SK-N-SH (cell line): ENCODE results near the gene TSC1. TPM values are rescaled to one million over a fixed set of nuclear protein-coding genes. Genes with fewer than 3 reads are reported as not detected.

Experiments
- CTCF ChIA-PET: fragments of 300-600, 350-600 bp; formaldehyde crosslinking; extraction: SDS; loops from one replicate; lab custom pipeline; 2021; lab: Yijun Ruan, JAX
- POLR2A ChIA-PET: fragments of 350-600 bp; sonication (Branson Sonifier 250); formaldehyde crosslinking; extraction: SDS; loops from one replicate; lab custom pipeline; 2020; ENCODE audit warnings: antibody characterized with exemption, inconsistent platforms; lab: Yijun Ruan, JAX
- DNase-seq: peaks from one replicate; pipeline ENCODE4 v3.0.0; 2012
- H2AFZ ChIP-seq: fragments of 200-600 bp; sonication (generic); 2 replicates; pipeline ENCODE4 v1.8.1; 2016; ENCODE audit warnings: antibody characterized with exemption, mild to moderate bottlenecking, low read depth
- H3F3A ChIP-seq: fragments of 200-600 bp; sonication (generic); replicated peaks from 2 replicates; pipeline ENCODE3; 2016; ENCODE audit warnings: antibody characterized with exemption, mild to moderate bottlenecking; ENCODE audit not compliant: insufficient read depth
- H3K27ac ChIP-seq, 2 experiments: fragments of 200-500 bp in 1 of 2; fragments of 200-600 bp in 1 of 2; sonication (Bioruptor generic) in 1 of 2; sonication (generic), shearing (Covaris generic) in 1 of 2; 2 replicates each; pipeline versions ENCODE4 v1.5.1 to v1.6.1; 2014 to 2016; ENCODE audit warnings: low read depth in 2 of 2, inconsistent platforms in 1 of 2, low read length in 1 of 2, mild to moderate bottlenecking in 1 of 2, mixed read lengths in 1 of 2
- H3K27me3 ChIP-seq: fragments of 200-600 bp; sonication (generic), shearing (Covaris generic); 2 replicates; pipeline ENCODE4 v1.6.1; 2016; ENCODE audit warnings: mixed run types; ENCODE audit not compliant: insufficient read depth
- H3K36me3 ChIP-seq, 2 experiments: fragments of 200-500 bp in 1 of 2; fragments of 200-600 bp in 1 of 2; sonication (Bioruptor generic) in 1 of 2; sonication (generic) in 1 of 2; replicated peaks in 1 of 2; 2 replicates each; pipeline versions ENCODE3 to v1.5.1; 2014 to 2016; ENCODE audit warnings: low read length in 1 of 2, mild to moderate bottlenecking in 1 of 2; ENCODE audit not compliant: insufficient read depth in 2 of 2, control insufficient read depth in 1 of 2
- H3K4me1 ChIP-seq, 2 experiments: fragments of 200-500 bp in 1 of 2; fragments of 200-600 bp in 1 of 2; sonication (Bioruptor generic) in 1 of 2; sonication (generic), shearing (Covaris generic) in 1 of 2; 2 replicates each; pipeline versions ENCODE4 v1.5.1 to v1.6.1; 2014 to 2016; ENCODE audit warnings: low read depth in 1 of 2, low read length in 1 of 2, mixed run types in 1 of 2; ENCODE audit not compliant: insufficient read depth in 2 of 2, control insufficient read depth in 1 of 2
- H3K4me2 ChIP-seq: fragments of 200-600 bp; sonication (generic), shearing (Covaris generic); 2 replicates; pipeline ENCODE4 v1.6.1; 2017; ENCODE audit warnings: mixed run types
- H3K4me3 ChIP-seq, 2 experiments: fragments of 200-500 bp in 1 of 2; fragments of 200-600 bp in 1 of 2; sonication (Bioruptor generic) in 1 of 2; sonication (generic), shearing (Covaris generic) in 1 of 2; 2 replicates each; pipeline versions ENCODE4 v1.5.1 to v1.8.1; 2014 to 2016; ENCODE audit warnings: low read depth in 2 of 2, inconsistent platforms in 1 of 2, low read length in 1 of 2, mild to moderate bottlenecking in 1 of 2, mixed read lengths in 1 of 2, moderate library complexity in 1 of 2
- H3K79me2 ChIP-seq: fragments of 200-600 bp; sonication (generic); 2 replicates; pipeline ENCODE4 v1.8.1; 2017; ENCODE audit warnings: mild to moderate bottlenecking; ENCODE audit not compliant: insufficient read depth
- H3K9ac ChIP-seq: fragments of 200-600 bp; sonication (generic); 2 replicates; pipeline ENCODE4 v1.6.1; 2017; ENCODE audit warnings: mixed run types
- H3K9me2 ChIP-seq: fragments of 200-600 bp; sonication (generic); 2 replicates; pipeline ENCODE4 v1.6.1; 2017; ENCODE audit warnings: mixed run types
- H3K9me3 ChIP-seq: fragments of 200-600 bp; sonication (generic); 2 replicates; pipeline ENCODE4 v1.6.1; 2017; ENCODE audit warnings: mixed run types, mild to moderate bottlenecking, moderate library complexity
- H4K20me1 ChIP-seq: fragments of 200-600 bp; sonication (generic); 2 replicates; pipeline ENCODE4 v1.6.1; 2017; ENCODE audit warnings: mild to moderate bottlenecking, mixed run types; ENCODE audit not compliant: insufficient read depth
- CTCF ChIP-seq: fragments of 200-600 bp; sonication (generic); IDR thresholded peaks from 2 replicates; pipeline ENCODE4 v1.6.1; 2017; ENCODE audit warnings: antibody characterized with exemption, mild to moderate bottlenecking, moderate library complexity
- FOXM1 ChIP-seq: IDR thresholded peaks from 2 replicates; pipeline ENCODE4 v1.4.0; 2012; ENCODE audit warnings: low read depth, mild to moderate bottlenecking
- GATA2 ChIP-seq: sonication (generic); formaldehyde crosslinking; IDR thresholded peaks from 2 replicates; pipeline ENCODE4 v1.5.0; 2020; ENCODE audit warnings: mild to moderate bottlenecking, missing genetic modification reagents
- JUND ChIP-seq: IDR thresholded peaks from 2 replicates; pipeline ENCODE4 v1.4.0; 2012
- MXI1 ChIP-seq: IDR thresholded peaks from 2 replicates; pipeline ENCODE4 v1.6.1; 2012; ENCODE audit warnings: mild to moderate bottlenecking, low read depth, low read length, improper control_type of control experiment
- NRF1 ChIP-seq: IDR thresholded peaks from 2 replicates; pipeline ENCODE4 v1.6.1; 2012; ENCODE audit warnings: low read depth, mild to moderate bottlenecking, low read length
- RFX5 ChIP-seq: IDR thresholded peaks from 2 replicates; pipeline ENCODE4 v1.6.1; 2012; ENCODE audit warnings: mild to moderate bottlenecking, improper control_type of control experiment, low read length
- TAF1 ChIP-seq: IDR thresholded peaks from 2 replicates; pipeline ENCODE4 v1.6.1; 2012; ENCODE audit warnings: low read depth, mild to moderate bottlenecking, low read length, moderate library complexity, borderline replicate concordance
- TCF12 ChIP-seq: IDR thresholded peaks from 2 replicates; pipeline ENCODE4 v1.4.0; 2012
- USF1 ChIP-seq: IDR thresholded peaks from 2 replicates; pipeline ENCODE4 v1.4.0; 2012; ENCODE audit warnings: low read depth, borderline replicate concordance
- WGBS: methylation state at CpG from one replicate; pipeline ENCODE4 v1.1.6; 2017; ENCODE audit warnings: low lambda C conversion rate; 5-methylcytosine and 5-hydroxymethylcytosine counted together
- polyA plus RNA-seq, 3 experiments: library from polyadenylated mRNA; depleted of rRNA; stranded (reverse); fragments of >200 nt; gene quantifications; 2 replicates each; pipeline ENCODE4 v1.2.3, GENCODE V29; 2012
- TF ChIP-seq, protein P1 (sequence below): IDR thresholded peaks from 2 replicates; pipeline ENCODE4 v1.4.0; 2012; ENCODE audit warnings: low read depth
- TF ChIP-seq, protein P2 (sequence below): fragments of 150-350 bp; IDR thresholded peaks from 2 replicates; pipeline ENCODE4 v1.6.1; 2016; ENCODE audit warnings: mild to moderate bottlenecking, low read depth, low read length

Gene TSC1
- polyA plus RNA-seq, 1 of the 3 experiments (the other 2 are of a cell fraction) = 18.3 TPM

DNA sequence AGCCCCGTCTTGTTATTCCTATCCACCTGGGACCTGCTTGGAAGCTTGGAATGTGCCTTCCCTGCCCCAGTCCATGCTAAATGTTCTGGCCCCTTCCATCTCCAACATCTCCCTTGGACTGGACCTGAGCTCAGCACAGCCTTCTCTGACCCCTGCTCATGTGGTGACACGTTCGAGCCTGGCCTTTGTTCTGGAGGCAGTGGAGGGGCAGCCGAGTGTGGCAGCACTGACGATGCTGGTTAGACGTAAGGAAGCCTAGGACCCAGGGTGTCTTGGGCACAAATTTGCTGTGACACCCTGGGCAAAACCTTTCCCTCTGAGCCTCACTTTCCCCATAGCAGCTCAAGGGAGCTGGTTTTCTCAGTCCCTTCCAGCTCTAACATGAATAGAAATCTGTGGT is 61.8 kb downstream of the TSC1 start:
- DNase-seq = no peak
- H3K4me2 ChIP-seq = no peak overlapping the region
- H3K79me2 ChIP-seq = no peaks in the 10 kb centered on the region
- no peaks in the 10 kb centered on the region for H4K20me1 ChIP-seq
- ChIA-PET CTCF (interaction anchor here (1.4 to 4.7 kb wide), 2 partner anchors 20 to 213 kb away, joined by 4 to 26 read pairs; partner anchors contain the start of genes DDX31 and GTF3C4), POLR2A (no interaction called here)
- no peaks in the 10 kb centered on the region for H3K9me2 ChIP-seq
- no peak for TF ChIP-seq RFX5
- TF ChIP-seq GATA2 (CRISPR knock-in tag) = no peak
- TF ChIP-seq, all 33 proteins: peak for 0
- Histone ChIP-seq H3K36me3 (no peaks in the 10 kb centered on the region), H3F3A (no peaks in the 10 kb centered on the region), H3K4me3 (no peak overlapping the region), H3K9ac (no peak overlapping the region), H3K27me3 (no peaks in the 10 kb centered on the region), H3K4me1 (peaks cover 0 to 2% of the 10 kb centered on the region in 2 experiments; a peak in 1 of 4 replicates), H3K9me3 (no peaks in the 10 kb centered on the region), H2AFZ (no peak overlapping the region), H3K27ac (no peak overlapping the region)
- WGBS = 93% methylated on average over 6 of the region's 6 CpGs

GRCh38 chr9:132881826-132882225 is 62.6 kb downstream of the TSC1 start:
- Histone ChIP-seq H3K27ac (no peak overlapping the region), H3K9ac (no peak overlapping the region), H3K4me2 (no peak overlapping the region), H3K4me1 (peaks cover 0 to 7% of the 10 kb centered on the region in 2 experiments; a peak in 1 of 4 replicates), H3K36me3 (no peaks in the 10 kb centered on the region), H2AFZ (no peak overlapping the region), H3K9me3 (no peaks in the 10 kb centered on the region), H3K79me2 (no peaks in the 10 kb centered on the region; the same call in 1 of the 2 replicates), H3K4me3 (no peak overlapping the region), H3K9me2 (no peaks in the 10 kb centered on the region), H3K27me3 (no peaks in the 10 kb centered on the region), H3F3A (no peaks in the 10 kb centered on the region), H4K20me1 (no peaks in the 10 kb centered on the region)
- CTCF ChIA-PET = interaction anchor here (1.4 to 4.7 kb wide), 2 partner anchors 21 to 212 kb away, joined by 4 to 26 read pairs; partner anchors contain the start of genes DDX31 and GTF3C4
- WGBS = 72% methylated on average over 5 of the region's 6 CpGs
- POLR2A ChIA-PET = no interaction called here
- TF ChIP-seq TCF12 (no peak), MXI1 (no peak), NRF1 (no peak)
- no peak for DNase-seq

- ChIA-PET CTCF (interaction anchor here (2.8 kb wide), 1 partner anchor 22 kb away, joined by 19 read pairs; no protein-coding TSS in a partner anchor), POLR2A (no interaction called here)
- H4K20me1 ChIP-seq = no peaks in the 10 kb centered on the region
- H3K4me3 ChIP-seq = no peak overlapping the region
- H3K79me2 ChIP-seq = no peaks in the 10 kb centered on the region; the same call in 1 of the 2 replicates
- no peak for DNase-seq
- H3K36me3 ChIP-seq = no peaks in the 10 kb centered on the region
- TF ChIP-seq TAF1 (no peak), CTCF (no peak), JUND (no peak), FOXM1 (no peak), USF1 (no peak), NRF1 (no peak), GATA2 (CRISPR knock-in tag) (no peak)
- TF ChIP-seq, protein P1, sequence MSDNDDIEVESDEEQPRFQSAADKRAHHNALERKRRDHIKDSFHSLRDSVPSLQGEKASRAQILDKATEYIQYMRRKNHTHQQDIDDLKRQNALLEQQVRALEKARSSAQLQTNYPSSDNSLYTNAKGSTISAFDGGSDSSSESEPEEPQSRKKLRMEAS = no peak
- TF ChIP-seq, protein P2, sequence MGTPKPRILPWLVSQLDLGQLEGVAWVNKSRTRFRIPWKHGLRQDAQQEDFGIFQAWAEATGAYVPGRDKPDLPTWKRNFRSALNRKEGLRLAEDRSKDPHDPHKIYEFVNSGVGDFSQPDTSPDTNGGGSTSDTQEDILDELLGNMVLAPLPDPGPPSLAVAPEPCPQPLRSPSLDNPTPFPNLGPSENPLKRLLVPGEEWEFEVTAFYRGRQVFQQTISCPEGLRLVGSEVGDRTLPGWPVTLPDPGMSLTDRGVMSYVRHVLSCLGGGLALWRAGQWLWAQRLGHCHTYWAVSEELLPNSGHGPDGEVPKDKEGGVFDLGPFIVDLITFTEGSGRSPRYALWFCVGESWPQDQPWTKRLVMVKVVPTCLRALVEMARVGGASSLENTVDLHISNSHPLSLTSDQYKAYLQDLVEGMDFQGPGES = no peak
- no peak overlapping the region for H3K27ac ChIP-seq
- no peak overlapping the region for H3K4me2 ChIP-seq
- H3K27me3 ChIP-seq = no peaks in the 10 kb centered on the region
- H3K4me1 ChIP-seq = peaks cover 0 to 7% of the 10 kb centered on the region in 2 experiments; a peak in 1 of 4 replicates
- H3K9me2 ChIP-seq = no peaks in the 10 kb centered on the region
- WGBS = 94% methylated on average over 7 of the region's 7 CpGs
- H3K9ac ChIP-seq = no peak overlapping the region
- H2AFZ ChIP-seq = no peak overlapping the region
- H3K9me3 ChIP-seq = no peaks in the 10 kb centered on the region
- no peaks in the 10 kb centered on the region for H3F3A ChIP-seq
Observed at GRCh38 chr9:132880324-132880661, 64.1 kb downstream of the TSC1 start.
